ENCODE results near the gene GPHN. TPM values are rescaled to one million over a fixed set of nuclear protein-coding genes. Genes with fewer than 3 reads are reported as not detected.
"Not testable (repeated sequence)": the region's sequence is repeated elsewhere in the genome, so short reads cannot be mapped to it uniquely, and the experiment has no call there.

GPHN gene
- total RNA-seq, 6 donors from 2014 or later = 24.4 to 45.1 (median 31.5) TPM

DNA sequence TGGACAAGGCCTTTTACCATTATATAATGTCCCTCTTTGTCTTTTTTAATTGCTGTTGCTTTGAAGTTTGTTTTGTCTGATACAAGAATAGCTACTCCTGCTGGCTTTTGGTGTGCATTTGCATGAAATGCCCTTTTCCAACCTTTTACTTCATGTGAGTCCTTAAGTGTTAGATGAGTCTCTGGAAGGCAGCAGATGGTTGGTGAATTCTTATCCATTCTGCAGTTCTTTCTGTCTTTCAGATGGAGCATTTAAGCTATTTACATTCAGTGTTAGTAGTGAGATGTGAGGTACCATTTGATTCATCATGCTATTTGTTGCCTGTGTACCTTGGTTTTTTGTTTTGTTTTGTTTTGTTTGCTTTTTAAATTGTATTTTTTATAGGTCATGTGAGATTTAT, 208.3 kb downstream of the GPHN start:
- TF ChIP-seq POLR2AphosphoS5 (IDR thresholded peaks at IDR 0.05) (no peak), POLR2A (IDR thresholded peaks at IDR 0.05) (no peak), EP300 (IDR thresholded peaks at IDR 0.05) (no peak)
- TF ChIP-seq, protein P1, sequence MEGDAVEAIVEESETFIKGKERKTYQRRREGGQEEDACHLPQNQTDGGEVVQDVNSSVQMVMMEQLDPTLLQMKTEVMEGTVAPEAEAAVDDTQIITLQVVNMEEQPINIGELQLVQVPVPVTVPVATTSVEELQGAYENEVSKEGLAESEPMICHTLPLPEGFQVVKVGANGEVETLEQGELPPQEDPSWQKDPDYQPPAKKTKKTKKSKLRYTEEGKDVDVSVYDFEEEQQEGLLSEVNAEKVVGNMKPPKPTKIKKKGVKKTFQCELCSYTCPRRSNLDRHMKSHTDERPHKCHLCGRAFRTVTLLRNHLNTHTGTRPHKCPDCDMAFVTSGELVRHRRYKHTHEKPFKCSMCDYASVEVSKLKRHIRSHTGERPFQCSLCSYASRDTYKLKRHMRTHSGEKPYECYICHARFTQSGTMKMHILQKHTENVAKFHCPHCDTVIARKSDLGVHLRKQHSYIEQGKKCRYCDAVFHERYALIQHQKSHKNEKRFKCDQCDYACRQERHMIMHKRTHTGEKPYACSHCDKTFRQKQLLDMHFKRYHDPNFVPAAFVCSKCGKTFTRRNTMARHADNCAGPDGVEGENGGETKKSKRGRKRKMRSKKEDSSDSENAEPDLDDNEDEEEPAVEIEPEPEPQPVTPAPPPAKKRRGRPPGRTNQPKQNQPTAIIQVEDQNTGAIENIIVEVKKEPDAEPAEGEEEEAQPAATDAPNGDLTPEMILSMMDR (IDR thresholded peaks at IDR 0.05) = no peak
- Histone ChIP-seq H3K36me3 (no peaks in the 10 kb centered on the region), H3K4me3 (no peak overlapping the region), H3K27me3 (no peaks in the 10 kb centered on the region), H3K27ac (no peak overlapping the region), H3K4me1 (no peaks in the 10 kb centered on the region), H3K9me3 (peaks cover 0 to 12% (median 5%) of the 10 kb centered on the region in 4 donors)
- DNase-seq (no peak), ATAC-seq (ENCODE audit: low FRiP score in 2 of 2) (no peak)

DNA sequence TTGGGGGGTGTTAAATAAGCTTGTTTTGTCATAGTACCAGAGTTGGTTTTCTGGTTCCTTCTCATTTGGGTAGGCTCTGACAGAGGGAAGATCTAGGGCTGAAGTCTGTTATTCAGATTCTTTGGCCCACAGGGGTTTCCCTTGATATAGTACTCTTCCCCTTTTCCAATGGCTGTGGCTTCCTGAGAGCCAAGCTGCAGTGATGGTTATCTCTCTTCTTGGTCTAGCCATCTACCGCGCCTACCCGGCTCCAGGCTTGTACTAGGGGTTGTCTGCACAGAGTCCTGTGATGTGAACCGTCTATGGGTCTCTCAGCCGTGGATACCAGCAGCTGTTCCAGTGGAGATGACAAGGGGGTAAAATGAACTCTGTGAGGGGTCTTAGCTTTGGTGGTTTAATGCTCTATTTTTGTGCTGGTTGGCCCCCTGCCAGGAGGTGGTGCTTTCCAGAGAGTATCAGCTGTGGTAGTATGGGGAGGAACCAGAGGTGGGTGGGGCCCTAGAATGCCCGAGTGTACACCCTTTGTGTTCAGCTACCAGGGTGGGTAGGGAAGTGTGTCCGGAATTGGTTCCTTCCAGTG, 209.7 kb downstream of the GPHN start:
- TF ChIP-seq POLR2AphosphoS5 (IDR thresholded peaks at IDR 0.05) (no peak), POLR2A (IDR thresholded peaks at IDR 0.05) (no peak), EP300 (IDR thresholded peaks at IDR 0.05) (no peak)
- TF ChIP-seq, protein P1 (IDR thresholded peaks at IDR 0.05) = no peak
- Histone ChIP-seq H3K4me1 (no peaks in the 10 kb centered on the region), H3K27ac (no peak overlapping the region), H3K9me3 (peaks cover 0 to 8% (median 5%) of the 10 kb centered on the region in 4 donors), H3K4me3 (no peak overlapping the region), H3K27me3 (no peaks in the 10 kb centered on the region), H3K36me3 (no peaks in the 10 kb centered on the region)
- WGBS, 2 donors = 70 to 77% methylated on average over 7 of the region's 7 CpGs
- DNase-seq (no peak), ATAC-seq (ENCODE audit: low FRiP score in 2 of 2) (no peak)

DNA sequence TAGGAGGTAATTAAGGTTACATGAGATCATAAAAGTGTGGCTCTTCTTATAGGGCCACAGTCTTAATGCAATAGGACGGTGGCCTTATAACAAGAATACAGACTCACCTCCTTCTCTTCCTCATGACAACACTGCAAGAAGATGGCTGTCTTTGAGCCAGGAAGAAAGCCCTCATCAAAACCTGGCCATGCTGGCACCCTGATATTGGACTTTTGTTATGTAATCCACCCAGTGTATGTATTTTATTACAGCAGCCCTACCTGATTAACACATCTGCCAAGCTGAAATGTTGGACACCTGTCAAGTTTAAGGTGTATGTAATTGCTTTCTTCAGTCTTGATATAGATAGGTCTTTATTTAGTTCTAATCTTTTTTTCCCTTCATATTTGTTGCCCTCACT, 217.0 kb downstream of the GPHN start:
- Histone ChIP-seq H3K4me3 (no peak overlapping the region), H3K27me3 (no peaks in the 10 kb centered on the region), H3K9me3 (peaks cover 0 to 11% (median 2%) of the 10 kb centered on the region in 4 donors), H3K36me3 (no peaks in the 10 kb centered on the region), H3K27ac (no peak overlapping the region), H3K4me1 (no peaks in the 10 kb centered on the region)
- ATAC-seq (ENCODE audit: low FRiP score in 2 of 2) = no peak
- DNase-seq = no peak
- 90 to 94% methylated on average over 1 of the region's 1 CpG for WGBS, 2 donors
- TF ChIP-seq, protein P1 (IDR thresholded peaks at IDR 0.05) = no peak
- TF ChIP-seq POLR2A (IDR thresholded peaks at IDR 0.05) (no peak), EP300 (IDR thresholded peaks at IDR 0.05) (no peak), POLR2AphosphoS5 (IDR thresholded peaks at IDR 0.05) (no peak)

DNA sequence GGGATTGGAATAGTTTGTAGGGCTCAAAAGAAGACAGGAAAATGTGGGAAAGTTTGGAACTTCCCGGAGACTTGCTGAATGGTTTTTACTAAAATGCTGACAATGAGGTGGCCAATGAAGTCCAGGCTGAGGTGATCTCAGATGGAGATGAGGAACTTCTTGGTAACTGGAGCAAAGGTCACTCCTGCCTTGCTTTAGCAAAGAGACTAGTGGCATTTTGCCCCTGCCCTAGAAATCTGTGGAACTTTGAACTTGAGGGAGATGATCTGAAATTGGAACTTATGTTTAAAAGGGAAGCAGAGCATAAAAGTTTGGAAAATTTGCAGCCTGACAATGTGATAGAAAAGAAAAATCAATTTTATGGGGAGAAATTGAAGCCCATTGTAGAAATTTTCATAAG, 223.4 kb downstream of the GPHN start:
- peaks cover 0 to 19% (median 2%) of the 10 kb centered on the region in 4 donors for H3K9me3 ChIP-seq
- WGBS, 2 donors = 21 to 98% methylated on average over 1 of the region's 1 CpG
- not testable (repeated sequence) for H3K4me3 ChIP-seq; H3K36me3 ChIP-seq; ATAC-seq (ENCODE audit: low FRiP score in 2 of 2); DNase-seq; H3K27me3 ChIP-seq; H3K4me1 ChIP-seq; H3K27ac ChIP-seq

DNA sequence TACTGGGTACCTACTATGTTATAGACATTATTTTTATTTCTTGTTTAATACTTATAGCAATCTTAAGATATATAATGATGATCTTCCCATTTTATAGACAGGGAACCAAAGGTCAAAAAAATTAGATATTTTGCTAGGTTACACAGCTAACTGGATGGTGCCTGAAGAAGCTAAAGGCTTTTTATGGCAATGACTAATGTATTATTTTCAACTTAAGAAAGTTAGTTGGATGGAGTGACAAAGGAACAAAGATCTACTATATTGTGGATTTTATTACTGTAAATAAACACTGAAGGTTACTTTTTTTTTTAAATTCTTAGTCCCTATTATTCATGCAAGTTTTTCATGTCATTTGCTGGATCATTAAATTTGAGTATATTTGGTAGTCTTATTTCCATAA, 227.9 kb downstream of the GPHN start:
- DNase-seq = no peak
- no peaks in the 10 kb centered on the region for H3K4me1 ChIP-seq
- no peak overlapping the region for H3K4me3 ChIP-seq
- peaks cover 0 to 8% (median 2%) of the 10 kb centered on the region in 4 donors for H3K9me3 ChIP-seq
- H3K27ac ChIP-seq = no peak overlapping the region
- ATAC-seq (ENCODE audit: low FRiP score in 2 of 2) = no peak
- TF ChIP-seq POLR2A (IDR thresholded peaks at IDR 0.05) = no peak
- TF ChIP-seq POLR2AphosphoS5 (IDR thresholded peaks at IDR 0.05) = no peak
- TF ChIP-seq, protein P1 (IDR thresholded peaks at IDR 0.05) = no peak
- no peak for TF ChIP-seq EP300 (IDR thresholded peaks at IDR 0.05)
- no peaks in the 10 kb centered on the region for H3K27me3 ChIP-seq
- no peaks in the 10 kb centered on the region for H3K36me3 ChIP-seq

All from upper lobe of left lung (tissue), 6 donors.